GM15510 (cell line): ENCODE measurements around the gene KSR2.

Source experiments
- POLR2A ChIP-seq: IDR thresholded peaks from 3 replicates; pipeline ENCODE4 v1.6.1; 2011; ENCODE audit warnings: borderline replicate concordance; ENCODE audit not compliant: insufficient read length; ENCODE audit errors: extremely low read depth

KSR2 gene

GRCh38 chr12:117469883-117470483 is 498.8 kb downstream of the KSR2 start:
- no peak for TF ChIP-seq POLR2A

- no peak for TF ChIP-seq POLR2A
Observed at GRCh38 chr12:117468016-117468415, 500.8 kb downstream of the KSR2 start.

GRCh38 chr12:117467588-117467987 is 501.2 kb downstream of the KSR2 start:
- TF ChIP-seq POLR2A: no peak

- no peak for TF ChIP-seq POLR2A
Observed at GRCh38 chr12:117466677-117467362, 502.0 kb downstream of the KSR2 start.

DNA sequence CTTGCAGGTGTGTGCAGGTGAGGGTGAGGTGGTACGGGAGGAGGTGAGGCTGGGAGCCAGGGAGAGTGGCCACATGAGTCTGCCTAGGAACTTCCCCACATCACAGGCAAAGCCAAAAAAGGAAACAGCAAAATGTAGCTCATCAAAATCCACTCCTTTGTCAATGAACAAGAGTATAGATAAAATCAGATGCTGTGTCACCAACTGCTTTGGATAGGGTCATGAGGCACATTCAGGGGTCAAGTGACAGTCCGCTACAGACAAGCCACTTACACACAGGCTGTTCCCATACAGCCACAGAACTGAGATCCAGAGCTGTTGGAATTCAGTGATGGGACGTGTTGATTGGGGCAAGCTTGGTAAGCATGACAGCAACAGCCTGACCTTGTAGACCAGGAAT is 507.1 kb downstream of the KSR2 start:
- no peak for TF ChIP-seq POLR2A

- TF ChIP-seq POLR2A: no peak
Observed at GRCh38 chr12:117459229-117459628, 509.6 kb downstream of the KSR2 start.

GRCh38 chr12:117457189-117457588 is 511.6 kb downstream of the KSR2 start:
- TF ChIP-seq POLR2A: no peak

DNA sequence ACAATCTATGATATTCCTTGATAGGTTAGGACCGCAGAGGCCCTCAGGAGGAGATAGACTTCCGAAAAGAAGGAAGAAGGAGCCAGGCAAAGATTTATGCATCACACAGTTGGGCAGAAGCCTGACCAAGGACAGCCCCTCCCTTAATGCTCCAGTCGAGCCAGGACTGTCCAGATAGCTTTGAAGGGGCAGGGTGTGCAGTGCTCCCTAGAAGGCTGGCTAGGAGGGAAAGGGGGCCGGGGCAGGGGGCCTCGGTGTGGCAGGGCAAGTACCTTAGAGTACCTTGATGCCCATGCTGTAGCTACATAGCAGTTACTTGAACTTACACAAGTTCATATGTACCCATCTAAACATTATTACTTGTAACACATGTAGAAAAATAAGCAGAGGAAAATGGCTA is 512.7 kb downstream of the KSR2 start:
- no peak for TF ChIP-seq POLR2A

DNA sequence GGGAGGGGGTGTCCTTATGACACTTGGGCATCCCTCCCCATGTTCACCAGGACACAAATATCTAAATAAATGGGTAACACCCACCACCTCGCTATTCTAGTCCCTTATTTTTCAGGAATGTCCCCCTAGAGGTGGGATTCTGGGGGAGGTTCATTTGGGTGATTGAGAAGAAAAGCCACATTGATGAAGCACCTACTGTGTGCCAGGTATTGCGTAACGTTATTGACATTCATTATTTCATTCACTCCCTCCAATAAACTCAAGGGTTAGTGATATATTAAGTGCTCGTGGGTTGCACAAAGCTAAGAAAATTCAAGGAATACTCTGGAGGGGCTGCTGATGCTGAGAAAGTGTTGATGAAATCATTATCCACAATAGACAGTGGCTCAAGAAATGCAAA is 514.8 kb downstream of the KSR2 start:
- no peak for TF ChIP-seq POLR2A

DNA sequence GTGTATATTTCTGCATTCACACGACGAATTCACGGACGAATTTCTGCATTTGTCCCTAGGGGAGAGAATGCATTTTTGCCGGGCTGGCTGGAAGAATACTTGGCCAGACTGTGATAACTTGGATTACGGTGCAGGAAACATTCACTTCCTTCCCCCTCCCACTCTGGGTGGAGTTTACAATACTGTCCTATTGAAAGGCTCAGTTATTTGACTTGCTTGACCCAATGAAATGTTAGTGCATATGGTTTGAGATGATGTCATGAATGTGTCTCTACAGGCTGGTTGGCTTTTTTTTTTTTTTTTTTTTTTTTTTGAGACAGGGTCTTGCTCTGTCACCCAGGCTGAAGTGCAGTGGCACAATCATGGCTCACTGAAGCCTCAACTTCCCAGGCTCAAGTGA is 516.7 kb downstream of the KSR2 start:
- no peak for TF ChIP-seq POLR2A

- TF ChIP-seq POLR2A: no peak
Observed at GRCh38 chr12:117450209-117450608, 518.6 kb downstream of the KSR2 start.

DNA sequence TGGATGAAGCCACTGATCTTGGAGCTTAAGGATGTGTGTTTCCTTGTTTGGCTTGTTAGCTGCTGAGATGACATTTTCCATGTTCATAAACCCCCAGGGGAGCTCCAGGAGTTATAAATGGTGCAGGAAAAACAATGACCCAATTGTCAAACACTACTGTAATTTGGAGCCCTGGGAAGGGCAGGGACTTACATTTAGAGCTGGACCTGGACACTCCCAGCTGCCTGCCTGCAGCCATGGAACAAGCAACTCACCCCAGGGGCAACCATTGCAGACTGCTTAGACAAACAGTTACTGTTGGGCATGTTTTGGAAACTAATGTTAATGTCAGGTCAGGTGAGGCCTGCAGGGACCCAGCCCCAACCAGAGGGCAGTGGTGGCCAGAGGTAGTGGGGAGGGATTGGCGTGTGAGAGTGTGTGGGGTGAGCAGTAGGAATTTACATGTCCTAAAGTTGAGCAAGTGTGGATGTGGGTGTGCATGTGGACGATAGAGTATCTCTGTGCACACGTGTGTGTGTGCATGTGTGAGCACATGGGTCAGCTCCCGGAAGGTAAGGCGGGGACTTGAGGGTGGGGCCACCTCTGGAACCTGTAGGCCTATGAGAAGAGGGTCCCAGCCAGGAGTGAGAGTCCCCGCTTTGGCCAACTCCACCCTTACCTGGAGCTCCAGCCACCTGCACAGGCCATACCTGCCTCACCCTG is 521.0 kb downstream of the KSR2 start:
- TF ChIP-seq POLR2A: no peak

DNA sequence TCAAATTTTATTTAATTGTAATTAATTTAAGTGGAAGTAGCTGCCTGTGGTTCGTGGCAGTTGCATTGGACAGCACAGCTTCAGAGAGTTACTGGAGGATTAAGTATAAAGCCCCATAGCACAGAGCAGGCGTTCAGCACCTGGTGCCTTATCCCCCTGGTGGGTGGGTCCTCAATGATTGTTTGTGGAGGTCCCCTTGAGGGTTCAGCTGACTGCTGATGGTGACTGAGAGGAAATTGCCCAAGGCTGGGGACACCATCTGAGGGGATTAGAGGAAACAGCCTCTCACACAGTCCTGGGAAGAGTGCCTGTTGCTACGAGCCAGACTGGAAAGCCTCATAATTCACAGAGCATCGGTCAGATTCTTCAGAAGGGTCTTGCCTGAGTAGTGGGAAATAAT is 524.0 kb downstream of the KSR2 start:
- TF ChIP-seq POLR2A: no peak

DNA sequence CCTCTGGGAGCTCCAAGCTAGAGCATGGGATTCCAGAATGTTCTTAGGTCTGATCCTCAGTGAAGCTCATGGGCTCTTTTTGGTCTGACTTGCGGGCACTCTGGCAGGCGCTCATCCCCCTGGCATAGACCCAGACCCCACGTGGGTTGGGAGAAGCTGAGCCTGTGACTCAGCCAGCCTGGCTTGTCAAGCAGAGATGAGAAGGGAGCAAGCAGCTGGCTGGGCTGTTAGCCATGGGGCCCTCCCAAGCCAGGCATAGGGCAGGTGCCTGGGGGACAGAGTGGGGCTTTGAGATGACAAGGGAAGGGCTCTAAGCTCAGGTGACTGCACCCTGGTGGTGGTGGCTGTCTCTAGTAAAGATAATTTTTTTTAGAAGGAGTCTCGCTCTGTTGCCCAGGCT is 527.0 kb downstream of the KSR2 start:
- no peak for TF ChIP-seq POLR2A

DNA sequence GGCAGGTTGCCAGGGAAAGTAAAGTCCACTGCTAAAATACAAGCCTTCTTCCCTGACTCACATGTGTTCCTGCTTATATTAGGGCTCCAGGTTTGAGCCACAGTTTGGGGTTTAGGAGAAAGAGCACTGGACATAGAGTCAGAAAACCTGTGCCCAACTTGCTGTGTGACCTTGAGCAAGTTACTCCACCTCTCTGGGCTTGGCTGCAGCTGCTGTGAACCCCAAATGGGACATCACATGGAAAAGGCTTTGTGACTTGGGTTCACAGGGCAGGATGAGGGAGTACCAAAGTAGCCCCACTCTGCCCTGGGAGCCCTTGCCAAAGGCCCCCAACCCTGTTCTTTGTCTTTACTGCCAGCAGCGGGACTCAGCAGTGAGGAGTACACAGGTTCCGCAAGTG is 528.4 kb downstream of the KSR2 start:
- TF ChIP-seq POLR2A: no peak

GRCh38 chr12:117439531-117440001 is 529.2 kb downstream of the KSR2 start:
- no peak for TF ChIP-seq POLR2A
